ENCODE results near the gene VEZF1. TPM values are rescaled to one million over a fixed set of nuclear protein-coding genes. Genes with fewer than 3 reads are reported as not detected.
A peak's percentile ranks its signal among the peaks of the same experiment; 100 is the strongest.

Gene VEZF1
- total and polyA plus RNA-seq, 2 of the 4 experiments (the other 2 are of a cell fraction) = 21.1 to 42.1 TPM

- peak overlapping the region; percentile 22 to 67; a peak in 3 of 4 replicates for H4K8ac ChIP-seq (ENCODE audit: low read depth in 2 of 2, low read length in 2 of 2)
- dilution Hi-C loops (cut with HindIII; ENCODE audit: low sequenced_read_pairs, unreplicated experiment) = no loop called here
- peak overlapping the region; percentile 79 for H2AK5ac ChIP-seq (ENCODE audit: low read depth, low read length)
- peak overlapping the region; percentile 96 for H2BK120ac ChIP-seq (ENCODE audit: low read depth, low read length)
- peak overlapping the region; percentile 70 for H2AK9ac ChIP-seq (replicated peaks; ENCODE audit: low read depth, low read length, poor library complexity)
- H2BK20ac ChIP-seq (ENCODE audit: low read depth, low read length) = peak overlapping the region; percentile 58
- H3K4me1 ChIP-seq (ENCODE audit: control insufficient read depth, insufficient read depth, low read length) = peaks cover 28% of the 10 kb centered on the region
- peak overlapping the region; percentile 20 for H3K18ac ChIP-seq (ENCODE audit: low read depth, low read length)
- peaks cover 32 to 79% of the 10 kb centered on the region in 2 experiments for H3K79me1 ChIP-seq (ENCODE audit: low read depth in 1 of 2, low read length in 2 of 2)
- no peaks in the 10 kb centered on the region for H3K27me3 ChIP-seq (ENCODE audit: control insufficient read depth, insufficient read depth, low read length)
- DNase-seq (peak; percentile 58), ATAC-seq (ENCODE audit: low read depth) (0 out of 2 replicates have a peak, but pooled peaks have one; percentile 2)
- peak overlapping the region; percentile 2; the same call in 1 of the 2 replicates for H3K4me3 ChIP-seq (ENCODE audit: insufficient read depth, low read depth, low read length)
- peaks cover 31% of the 10 kb centered on the region for H3K9me1 ChIP-seq (ENCODE audit: insufficient read depth, low read length)
- BruUV-seq (replicated peaks) = no TSS peak
- TF ChIP-seq MXI1 (IDR thresholded peaks at IDR 0.05; ENCODE audit: borderline replicate concordance, low read depth, low read length) (no peak), SMC3 (IDR thresholded peaks at IDR 0.05; ENCODE audit: low read depth, low read length) (no peak), CEBPB (IDR thresholded peaks at IDR 0.05; ENCODE audit: low read depth, low read length) (peak; percentile 56)
- H3K4ac ChIP-seq (ENCODE audit: low read depth, low read length) = peak overlapping the region; percentile 91
- H2BK15ac ChIP-seq (ENCODE audit: low read depth, low read length) = peak overlapping the region; percentile 83; the same call in 2 of the 3 replicates
- POLR2A ChIA-PET (ENCODE audit: unreplicated experiment) = interaction anchor here (0.6 to 1.0 kb wide), 5 partner anchors 8 to 877 kb away, joined by 3 to 7 read pairs (median 7); no protein-coding TSS in a partner anchor
- H4K20me1 ChIP-seq (ENCODE audit: insufficient read depth, low read length) = peaks cover 12% of the 10 kb centered on the region; the same call in 1 of the 2 replicates
- H3K56ac ChIP-seq (ENCODE audit: extremely low read depth, insufficient read depth, low read length) = peak overlapping the region; percentile 26
- CTCF ChIA-PET = interaction anchor here (1.1 kb wide), 1 partner anchor 54 kb away, joined by 4 read pairs; no protein-coding TSS in a partner anchor
- peak overlapping the region; percentile 6; the same call in 1 of the 2 replicates for H3K9ac ChIP-seq (ENCODE audit: low read depth, low read length)
- peak overlapping the region; percentile 55 for H2AFZ ChIP-seq (replicated peaks; ENCODE audit: low read length, poor library complexity)
- peak overlapping the region; percentile 84 for H4K91ac ChIP-seq (ENCODE audit: insufficient read depth, low read depth, low read length)
- intact Hi-C loops (cut with micrococcal nuclease) = no loop called here
- no peaks in the 10 kb centered on the region for H3K9me3 ChIP-seq (ENCODE audit: control insufficient read depth, insufficient read depth, low read length)
- 0 out of 2 replicates have a peak overlapping the region, but pooled peaks have one; percentile 4 for H4K5ac ChIP-seq (ENCODE audit: low read depth, low read length)
- peak overlapping the region; percentile 66 for H3K14ac ChIP-seq (replicated peaks; ENCODE audit: low read depth, low read length)
- in situ Hi-C loops (cut with MboI; ENCODE audit: low sequenced_read_pairs) = no loop called here
- H3K4me2 ChIP-seq (ENCODE audit: low read depth, low read length) = peak overlapping the region; percentile 68
- peak overlapping the region; percentile 47; the same call in 1 of the 2 replicates for H3K27ac ChIP-seq (ENCODE audit: insufficient read depth, low read length)
- H3K36me3 ChIP-seq (ENCODE audit: control insufficient read depth, insufficient read depth, low read length) = no peaks in the 10 kb centered on the region
- WGBS, 2 experiments (ENCODE audit: extremely low coverage in 2 of 2, insufficient read length in 1 of 2) = no CpG with 5 or more reads among the region's 6 CpGs
- peak overlapping the region; percentile 36 for H2BK5ac ChIP-seq (ENCODE audit: low read depth, low read length, poor library complexity, severe bottlenecking)
- H3K23ac ChIP-seq (ENCODE audit: low read depth, low read length) = peak overlapping the region; percentile 74
These were observed 41.9 kb downstream of the VEZF1 start for GRCh38 chr17:57945996-57946797.
